ENCODE results near the gene PAIP2B. TPM values are rescaled to one million over a fixed set of nuclear protein-coding genes. Genes with fewer than 3 reads are reported as not detected.
A peak's percentile ranks its signal among the peaks of the same experiment; 100 is the strongest.
"Not testable (repeated sequence)": the region's sequence is repeated elsewhere in the genome, so short reads cannot be mapped to it uniquely, and the experiment has no call there.

Gene PAIP2B
- total RNA-seq, 4 donors from 2014 or later: 6.5 to 13.9 (median 9.9) TPM

DNA sequence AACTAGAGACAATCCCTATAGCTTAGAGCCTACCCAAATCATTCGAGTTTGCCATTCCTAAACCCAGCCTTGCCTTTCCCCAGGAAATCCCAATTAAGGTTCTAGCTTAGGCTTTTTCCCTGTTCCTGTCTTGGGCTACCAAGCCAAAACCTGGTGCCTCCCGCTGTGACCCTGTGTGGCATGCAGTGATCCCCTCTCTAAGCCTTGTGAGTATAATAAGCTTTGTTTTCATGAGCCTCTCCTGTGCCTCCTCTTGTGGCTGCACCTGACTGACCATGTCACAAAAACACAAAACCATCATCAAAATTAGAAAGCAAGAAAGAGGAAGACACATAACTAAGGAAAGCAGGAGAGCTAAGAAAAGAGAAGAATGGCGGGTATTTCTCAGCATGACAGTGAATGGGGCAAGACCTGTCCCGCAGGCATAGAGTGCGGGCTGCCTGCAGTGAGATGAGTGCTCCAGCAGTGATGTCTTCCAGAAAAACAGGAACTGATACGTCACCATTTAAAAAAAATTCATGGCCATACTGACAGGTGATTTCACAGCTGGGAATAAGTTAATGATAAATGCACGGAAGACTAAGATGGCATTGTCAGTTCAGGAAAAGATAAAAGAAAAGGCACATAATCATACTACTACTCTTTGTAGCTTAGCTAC is 9.2 kb upstream of the PAIP2B start:
- Histone ChIP-seq H3K4me3 (no peak overlapping the region), H3K9me3 (no peaks in the 10 kb centered on the region), H3K27ac (no peak overlapping the region), H3K36me3 (no peaks in the 10 kb centered on the region), H3K27me3 (peaks cover 0 to 18% (median 0%) of the 10 kb centered on the region in 4 donors), H3K4me1 (no peaks in the 10 kb centered on the region)
- intact Hi-C loops (cut with DNase I): no loop called here
- no peak for DNase-seq
- 54 to 56% methylated on average over 6 to 7 of the region's 7 CpGs for WGBS, 2 donors
- TF ChIP-seq POLR2A (IDR thresholded peaks at IDR 0.05) (no peak), CTCF (IDR thresholded peaks at IDR 0.05) (no peak)

GRCh38 chr2:71233072-71233471 is 6.2 kb upstream of the PAIP2B start:
- intact Hi-C loops (cut with DNase I); H3K27me3 ChIP-seq: not testable (repeated sequence)

GRCh38 chr2:71226096-71226964 is 573 bp downstream of the PAIP2B start:
- intact Hi-C loops (cut with DNase I): no loop called here
- TF ChIP-seq CTCF (IDR thresholded peaks at IDR 0.05) (peak in 1 of 6 experiments; percentile 6), POLR2A (IDR thresholded peaks at IDR 0.05) (no peak)
- DNase-seq: no peak
- H3K36me3 ChIP-seq: peaks cover 0 to 11% (median 0%) of the 10 kb centered on the region in 3 donors
- H3K4me1 ChIP-seq: peaks cover 0 to 30% (median 13%) of the 10 kb centered on the region in 3 donors
- H3K4me3 ChIP-seq: peak overlapping the region; percentile 72 to 99 (median 92)
- peaks cover 0 to 6% (median 0%) of the 10 kb centered on the region in 4 donors for H3K27me3 ChIP-seq
- no peaks in the 10 kb centered on the region for H3K9me3 ChIP-seq
- WGBS, 2 donors: 1 to 3% methylated on average over 29 of the region's 52 CpGs
- H3K27ac ChIP-seq: peak overlapping the region; percentile 86 to 97 (median 90)

More at GRCh38 chr2:71233072-71233471, 6.2 kb upstream of the PAIP2B start:
- H3K4me1 ChIP-seq, H3K4me3 ChIP-seq, DNase-seq, H3K9me3 ChIP-seq, H3K36me3 ChIP-seq, H3K27ac ChIP-seq: not testable (repeated sequence)
- 88 to 90% methylated on average over 7 of the region's 7 CpGs for WGBS, 2 donors

GRCh38 chr2:71224935-71225334 is 2.0 kb downstream of the PAIP2B start:
- no peak for DNase-seq
- H3K9me3 ChIP-seq: no peaks in the 10 kb centered on the region
- TF ChIP-seq CTCF (IDR thresholded peaks at IDR 0.05) (no peak), POLR2A (IDR thresholded peaks at IDR 0.05) (no peak)
- no peaks in the 10 kb centered on the region for H3K27me3 ChIP-seq
- no peak overlapping the region for H3K4me3 ChIP-seq
- no peak overlapping the region for H3K27ac ChIP-seq
- H3K36me3 ChIP-seq: peaks cover 0 to 11% (median 0%) of the 10 kb centered on the region in 3 donors
- intact Hi-C loops (cut with DNase I): no loop called here
- peaks cover 0 to 30% (median 13%) of the 10 kb centered on the region in 3 donors for H3K4me1 ChIP-seq

DNA sequence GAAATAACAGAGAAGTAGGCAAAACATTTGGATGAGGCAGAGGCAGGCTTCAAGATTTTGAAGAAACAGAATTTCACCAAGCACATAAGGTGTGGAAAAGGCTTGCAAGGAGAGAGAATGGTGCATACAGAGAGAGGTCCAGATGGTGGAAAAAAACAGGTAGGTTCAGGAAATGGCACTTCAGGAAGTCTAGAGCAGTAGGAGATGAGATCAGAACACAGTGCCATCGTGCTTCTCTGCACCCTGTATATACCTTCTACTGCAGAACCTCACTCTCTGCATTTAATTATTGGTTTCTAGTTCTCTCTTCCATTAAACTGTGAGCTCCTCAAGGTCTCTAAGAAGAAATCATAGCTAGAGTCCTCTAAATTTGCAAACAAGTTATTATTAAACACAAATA is 2.4 kb downstream of the PAIP2B start:
- DNase-seq: no peak
- H3K27me3 ChIP-seq: no peaks in the 10 kb centered on the region
- peaks cover 0 to 30% (median 13%) of the 10 kb centered on the region in 3 donors for H3K4me1 ChIP-seq
- H3K9me3 ChIP-seq: no peaks in the 10 kb centered on the region
- intact Hi-C loops (cut with DNase I): no loop called here
- WGBS, 2 donors: 58 to 60% methylated on average over 1 of the region's 1 CpG
- TF ChIP-seq POLR2A (IDR thresholded peaks at IDR 0.05) (no peak), CTCF (IDR thresholded peaks at IDR 0.05) (no peak)
- H3K4me3 ChIP-seq: no peak overlapping the region
- H3K27ac ChIP-seq: no peak overlapping the region
- H3K36me3 ChIP-seq: peaks cover 0 to 11% (median 0%) of the 10 kb centered on the region in 3 donors

Data from esophagus squamous epithelium (tissue), 5 donors.